ENCODE results near the gene CCNQ. TPM values are rescaled to one million over a fixed set of nuclear protein-coding genes. Genes with fewer than 3 reads are reported as not detected.

The CCNQ gene
- total RNA-seq, 6 experiments from 2014 or later, result 25.7 to 31.9 (median 29.6) TPM

DNA sequence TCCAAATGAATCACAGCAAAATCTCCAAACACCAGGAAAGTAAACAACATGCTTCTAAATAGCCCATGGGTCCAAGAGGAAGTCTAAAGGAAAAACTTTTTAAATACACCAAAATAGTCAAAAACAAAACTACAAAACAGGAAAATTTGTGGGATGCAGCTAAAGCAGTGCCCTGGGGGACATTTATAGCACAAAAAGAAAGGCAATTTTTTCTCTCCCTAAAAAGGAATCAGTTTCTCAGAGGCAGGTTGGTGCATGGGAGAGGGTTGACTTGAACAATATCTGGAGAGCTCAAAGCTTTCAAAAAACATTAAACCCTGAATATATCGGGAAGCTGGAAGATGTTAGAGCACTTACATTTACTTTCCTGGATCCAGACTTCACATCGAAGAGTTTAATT is 32.4 kb upstream of the CCNQ start:
- DNase-seq, result no peak
- Mint-ChIP-seq H3K27ac (no peak overlapping the region), H3K4me1 (ENCODE audit: low read depth) (no peaks in the 10 kb centered on the region), H3K36me3 (ENCODE audit: low read depth) (peaks cover 5% of the 10 kb centered on the region; the same call in 1 of the 2 replicates), H3K4me3 (no peak overlapping the region), H3K27me3 (ENCODE audit: insufficient read depth) (peaks cover 25% of the 10 kb centered on the region), H3K9me3 (peaks cover 7% of the 10 kb centered on the region)
- TF ChIP-seq, protein P1, sequence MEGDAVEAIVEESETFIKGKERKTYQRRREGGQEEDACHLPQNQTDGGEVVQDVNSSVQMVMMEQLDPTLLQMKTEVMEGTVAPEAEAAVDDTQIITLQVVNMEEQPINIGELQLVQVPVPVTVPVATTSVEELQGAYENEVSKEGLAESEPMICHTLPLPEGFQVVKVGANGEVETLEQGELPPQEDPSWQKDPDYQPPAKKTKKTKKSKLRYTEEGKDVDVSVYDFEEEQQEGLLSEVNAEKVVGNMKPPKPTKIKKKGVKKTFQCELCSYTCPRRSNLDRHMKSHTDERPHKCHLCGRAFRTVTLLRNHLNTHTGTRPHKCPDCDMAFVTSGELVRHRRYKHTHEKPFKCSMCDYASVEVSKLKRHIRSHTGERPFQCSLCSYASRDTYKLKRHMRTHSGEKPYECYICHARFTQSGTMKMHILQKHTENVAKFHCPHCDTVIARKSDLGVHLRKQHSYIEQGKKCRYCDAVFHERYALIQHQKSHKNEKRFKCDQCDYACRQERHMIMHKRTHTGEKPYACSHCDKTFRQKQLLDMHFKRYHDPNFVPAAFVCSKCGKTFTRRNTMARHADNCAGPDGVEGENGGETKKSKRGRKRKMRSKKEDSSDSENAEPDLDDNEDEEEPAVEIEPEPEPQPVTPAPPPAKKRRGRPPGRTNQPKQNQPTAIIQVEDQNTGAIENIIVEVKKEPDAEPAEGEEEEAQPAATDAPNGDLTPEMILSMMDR (IDR thresholded peaks at IDR 0.05), result no peak

DNA sequence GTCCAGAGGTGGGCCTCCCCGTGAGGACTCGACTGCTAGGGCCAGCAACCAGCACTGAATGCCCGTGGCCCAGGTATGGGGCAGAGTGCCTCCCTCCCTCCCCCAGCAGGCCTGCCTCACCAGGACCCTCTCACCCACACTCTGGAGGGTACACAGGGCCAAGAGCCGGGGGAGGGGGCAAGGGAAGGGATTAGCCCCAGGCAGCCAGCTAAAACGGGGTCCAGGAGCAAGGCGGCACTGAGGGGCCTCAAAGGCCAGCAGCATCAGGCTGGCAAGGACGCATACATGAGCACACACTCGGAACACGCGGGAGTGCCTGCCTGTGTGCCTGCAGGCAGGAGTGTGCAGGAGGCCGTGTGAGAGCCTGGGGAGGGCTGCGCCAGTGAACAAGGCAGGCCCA is 29.7 kb upstream of the CCNQ start:
- no peak for DNase-seq
- H3K27me3 Mint-ChIP-seq (ENCODE audit: insufficient read depth), result peaks cover 19% of the 10 kb centered on the region
- TF ChIP-seq, protein P1 (IDR thresholded peaks at IDR 0.05), result no peak
- H3K4me3 Mint-ChIP-seq, result no peak overlapping the region
- H3K27ac Mint-ChIP-seq, result no peak overlapping the region
- H3K4me1 Mint-ChIP-seq (ENCODE audit: low read depth), result no peaks in the 10 kb centered on the region
- peaks cover 5% of the 10 kb centered on the region; the same call in 1 of the 2 replicates for H3K36me3 Mint-ChIP-seq (ENCODE audit: low read depth)
- peaks cover 7% of the 10 kb centered on the region for H3K9me3 Mint-ChIP-seq

DNA sequence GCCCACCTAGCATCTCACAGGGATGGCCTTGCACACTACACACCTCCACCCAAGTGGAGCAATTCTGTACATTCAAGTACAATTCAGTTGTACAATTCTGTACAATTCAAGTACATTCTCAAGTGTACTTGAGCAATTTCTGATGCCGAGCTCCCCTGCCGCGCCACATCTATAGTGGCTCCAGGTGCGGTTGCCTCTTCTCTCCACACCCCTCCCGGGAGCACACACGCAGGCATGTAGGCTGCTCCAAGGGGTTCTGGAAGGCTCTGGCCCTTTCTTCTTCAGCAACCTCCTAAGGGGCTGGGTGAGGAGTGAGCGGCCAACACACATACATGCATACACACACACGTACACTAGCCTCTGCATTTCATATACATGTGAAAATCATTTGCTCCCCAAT is 29.2 kb upstream of the CCNQ start:
- Mint-ChIP-seq H3K9me3 (peaks cover 7% of the 10 kb centered on the region), H3K4me3 (no peak overlapping the region), H3K36me3 (ENCODE audit: low read depth) (peaks cover 5% of the 10 kb centered on the region; the same call in 1 of the 2 replicates), H3K27ac (no peak overlapping the region), H3K4me1 (ENCODE audit: low read depth) (no peaks in the 10 kb centered on the region), H3K27me3 (ENCODE audit: insufficient read depth) (peaks cover 19% of the 10 kb centered on the region)
- TF ChIP-seq, protein P1 (IDR thresholded peaks at IDR 0.05), result no peak
- no peak for DNase-seq

DNA sequence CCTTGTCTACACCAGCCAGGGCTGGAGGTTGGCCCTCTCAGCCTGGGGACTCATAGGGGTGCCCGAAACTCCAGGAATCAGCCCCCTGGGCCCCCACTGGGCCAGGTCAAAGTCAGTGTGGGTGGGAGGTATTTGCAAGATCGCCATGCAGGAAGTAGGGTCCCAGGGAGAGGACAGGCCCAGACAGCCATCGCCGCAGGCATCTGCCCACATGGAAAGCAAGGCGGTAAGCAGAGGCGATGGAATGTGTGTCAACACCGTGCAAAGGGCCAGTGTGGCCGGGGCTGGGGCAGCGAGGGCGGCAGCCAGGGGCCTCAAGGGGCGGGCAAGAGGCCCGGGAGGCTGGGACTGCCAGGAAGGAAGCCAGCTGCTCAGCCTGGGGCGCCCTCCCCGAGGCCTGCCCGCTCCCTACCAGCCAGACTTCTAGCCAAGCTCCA is 28.8 kb upstream of the CCNQ start:
- no peak for DNase-seq
- no peaks in the 10 kb centered on the region for H3K4me1 Mint-ChIP-seq (ENCODE audit: low read depth)
- H3K36me3 Mint-ChIP-seq (ENCODE audit: low read depth), result peaks cover 5% of the 10 kb centered on the region; the same call in 1 of the 2 replicates
- TF ChIP-seq, protein P1 (IDR thresholded peaks at IDR 0.05), result no peak
- H3K9me3 Mint-ChIP-seq, result peaks cover 7% of the 10 kb centered on the region
- peaks cover 19% of the 10 kb centered on the region for H3K27me3 Mint-ChIP-seq (ENCODE audit: insufficient read depth)
- no peak overlapping the region for H3K27ac Mint-ChIP-seq
- no peak overlapping the region for H3K4me3 Mint-ChIP-seq

DNA sequence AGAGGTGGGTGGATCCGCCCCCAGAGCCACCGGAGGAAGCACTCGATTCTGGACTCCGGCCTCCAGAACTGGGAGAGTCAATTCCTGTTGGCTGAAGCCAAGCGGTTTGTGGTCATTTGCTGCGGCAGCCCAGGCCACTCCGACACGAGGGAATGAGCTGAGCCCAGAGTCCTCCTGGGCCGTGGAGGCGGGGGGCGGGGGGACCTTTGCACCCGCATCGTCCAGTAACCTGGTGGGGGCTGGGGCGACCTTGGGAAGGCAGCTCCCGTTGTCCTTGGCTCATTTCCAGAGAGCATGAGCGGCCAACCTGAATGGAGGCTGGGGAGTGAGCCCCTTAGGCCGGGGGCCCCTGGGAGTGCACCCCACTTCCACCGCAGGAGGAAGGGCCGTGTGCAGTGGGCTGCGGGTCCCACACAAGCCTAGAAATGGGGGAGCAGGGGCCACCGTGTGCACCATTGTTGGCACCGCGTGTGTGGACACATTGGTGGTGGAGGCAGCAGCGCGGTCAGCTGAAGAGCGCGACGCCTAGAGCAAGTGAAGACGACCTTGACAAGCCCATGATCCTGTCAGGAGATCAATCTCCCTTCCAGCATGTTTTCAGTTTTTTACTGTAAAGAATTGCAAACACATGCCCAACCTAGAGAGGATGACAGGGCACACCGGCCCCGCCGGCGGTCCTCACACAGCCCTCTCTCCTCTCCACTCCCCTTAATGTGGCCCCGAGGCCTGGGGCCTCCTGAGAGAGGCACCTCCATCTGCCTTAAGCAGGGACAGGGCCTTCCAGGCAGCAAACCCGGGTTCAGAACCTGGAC is 28.1 kb upstream of the CCNQ start:
- peaks cover 19% of the 10 kb centered on the region for H3K27me3 Mint-ChIP-seq (ENCODE audit: insufficient read depth)
- H3K27ac Mint-ChIP-seq, result no peak overlapping the region
- H3K4me1 Mint-ChIP-seq (ENCODE audit: low read depth), result no peaks in the 10 kb centered on the region
- peaks cover 5% of the 10 kb centered on the region; the same call in 1 of the 2 replicates for H3K36me3 Mint-ChIP-seq (ENCODE audit: low read depth)
- no peak overlapping the region for H3K4me3 Mint-ChIP-seq
- TF ChIP-seq, protein P1 (IDR thresholded peaks at IDR 0.05), result no peak
- peaks cover 7% of the 10 kb centered on the region for H3K9me3 Mint-ChIP-seq
- DNase-seq, result no peak

All from HFFc6 (cell line).